HG03025 (cell line): ENCODE measurements around the gene TLX2.
"Not testable (repeated sequence)": the region's sequence is repeated elsewhere in the genome, so short reads cannot be mapped to it uniquely, and the experiment has no call there.

Experiments
- ATAC-seq: cut with Tn5 transposase; IDR thresholded peaks from one replicate; pipeline ENCODE4 v1.9.1; 2021; ENCODE audit warnings: mild to moderate bottlenecking, moderate library complexity; ENCODE audit not compliant: unreplicated experiment, low FRiP score

TLX2 gene

DNA sequence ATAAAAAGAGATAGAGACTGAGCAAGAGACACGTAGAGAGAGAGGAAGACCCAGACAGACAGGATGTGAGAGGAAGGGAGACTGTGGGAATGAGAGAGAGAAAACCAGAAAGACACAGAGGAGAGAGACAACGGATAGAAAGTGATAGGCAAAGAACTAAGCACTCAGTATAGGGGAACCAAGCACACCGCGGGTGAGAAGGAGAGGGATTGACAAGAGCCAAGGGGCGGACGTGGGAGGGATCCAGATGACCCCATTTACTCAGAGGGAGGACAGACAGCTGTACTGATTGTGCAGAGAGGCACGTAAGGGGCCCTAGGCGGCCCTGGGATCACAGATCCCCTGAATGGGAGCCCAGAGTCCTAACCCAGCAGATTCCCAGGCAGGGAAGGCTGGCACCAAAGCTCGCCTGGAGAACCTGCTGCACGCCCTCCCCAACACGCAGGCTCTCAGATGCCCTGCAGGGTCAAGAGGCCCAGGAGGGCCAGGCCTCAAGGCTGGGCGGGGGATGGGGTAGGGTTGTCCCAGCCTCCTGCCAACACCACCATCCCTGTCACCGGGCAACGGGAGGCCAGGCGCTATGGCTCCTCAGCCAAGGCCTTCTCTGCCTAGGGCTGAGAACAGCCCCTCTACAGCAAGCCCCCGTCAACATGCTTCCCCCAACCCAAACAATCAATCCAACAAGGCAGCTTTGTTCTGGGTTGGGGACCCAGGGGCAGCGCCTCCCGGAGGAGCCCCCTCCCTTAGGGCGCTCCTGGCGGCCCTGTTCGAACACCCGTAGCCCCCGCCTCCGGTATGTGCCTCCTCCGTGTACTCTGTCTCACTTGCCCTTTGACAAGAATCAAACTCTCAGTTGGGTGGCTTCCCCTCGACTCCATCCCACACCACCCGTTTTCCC is 38.9 kb downstream of the TLX2 start:
- ATAC-seq, result no peak

DNA sequence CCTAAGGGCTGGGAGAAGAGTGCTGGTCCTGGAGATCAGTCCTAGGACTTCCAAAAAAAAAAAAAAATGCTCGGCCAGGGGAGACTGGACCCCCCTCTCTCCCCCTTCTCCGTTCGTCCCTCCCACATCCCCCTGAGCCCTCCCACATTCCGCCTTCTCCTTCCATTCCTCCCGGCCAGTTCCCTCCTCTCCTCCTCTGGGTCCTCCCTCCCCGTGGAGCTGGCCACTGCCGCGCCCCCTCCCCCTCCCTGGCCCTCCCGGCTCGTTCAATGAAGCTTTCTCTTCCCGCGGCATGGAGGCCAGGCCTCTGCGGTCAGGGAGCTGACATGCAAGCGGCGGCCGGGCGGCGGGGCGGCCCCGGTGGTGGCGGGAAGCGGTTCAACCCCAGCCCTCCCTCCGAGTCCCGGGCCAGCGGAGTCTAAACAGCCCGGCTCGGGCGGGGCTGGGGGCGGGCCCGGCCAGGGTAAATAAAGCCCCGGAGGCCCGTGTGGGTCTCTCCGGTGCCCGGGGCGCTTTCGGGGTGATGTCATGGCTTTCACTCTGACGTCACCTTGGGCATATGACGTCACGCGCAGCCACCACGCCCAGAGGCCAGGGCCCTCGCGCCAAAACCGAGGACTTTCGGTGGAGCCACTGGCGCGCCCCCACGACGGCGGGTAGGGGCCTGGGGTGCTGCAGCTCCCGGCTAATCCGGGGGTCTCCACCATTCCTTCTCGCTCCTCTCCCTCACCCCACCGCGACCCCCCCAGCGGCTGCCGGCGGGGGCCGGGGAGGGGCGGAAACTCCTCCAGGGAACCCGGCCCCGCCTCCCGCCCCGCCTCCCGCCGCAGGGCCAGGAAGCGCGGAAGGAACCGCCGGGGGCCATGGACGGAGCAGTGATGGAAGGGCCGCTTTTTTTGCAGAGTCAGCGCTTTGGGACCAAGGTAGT is 39.9 kb downstream of the TLX2 start, which contains the start of the genes DOK1 and LOXL3:
Gene DOK1, plus strand, starts transcription at position 829 of the 928 bp plus-strand sequence. Its CDS starts 35 bp downstream, at position 864.
Gene LOXL3, minus strand, starts transcription at position 51 of the 928 bp plus-strand sequence. CDS start 1,308 bp downstream, outside the sequence.
- peak; percentile 37 for ATAC-seq

DNA sequence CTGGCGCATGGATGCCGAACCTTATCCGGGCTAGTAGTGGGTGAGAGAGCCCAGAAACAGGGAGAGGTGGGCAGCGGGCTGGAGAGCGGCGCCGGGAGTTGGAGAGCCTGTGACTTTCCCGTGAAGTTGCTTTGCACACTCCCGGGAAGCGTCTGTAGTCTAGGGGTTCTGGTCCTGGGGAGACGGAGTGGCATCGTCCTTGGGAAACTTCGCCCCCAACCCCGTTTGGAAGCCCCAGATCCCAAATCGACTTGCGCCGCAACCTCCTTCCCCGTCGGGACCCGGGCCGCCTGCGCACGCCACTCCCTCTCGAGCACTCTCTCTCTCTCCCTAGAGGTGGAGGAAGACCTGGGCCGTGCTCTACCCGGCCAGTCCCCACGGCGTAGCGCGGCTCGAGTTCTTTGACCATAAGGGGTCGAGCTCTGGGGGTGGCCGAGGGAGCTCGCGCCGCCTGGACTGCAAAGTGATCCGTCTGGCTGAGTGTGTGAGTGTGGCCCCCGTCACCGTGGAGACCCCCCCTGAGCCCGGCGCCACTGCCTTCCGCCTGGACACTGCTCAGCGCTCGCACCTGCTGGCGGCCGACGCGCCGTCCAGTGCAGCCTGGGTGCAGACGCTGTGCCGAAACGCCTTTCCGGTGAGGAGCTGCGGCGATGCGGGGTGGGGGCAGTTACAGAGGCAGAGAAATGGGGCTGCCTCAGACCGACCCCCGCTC is 40.7 kb downstream of the TLX2 start:
- peak; percentile 40 for ATAC-seq

DNA sequence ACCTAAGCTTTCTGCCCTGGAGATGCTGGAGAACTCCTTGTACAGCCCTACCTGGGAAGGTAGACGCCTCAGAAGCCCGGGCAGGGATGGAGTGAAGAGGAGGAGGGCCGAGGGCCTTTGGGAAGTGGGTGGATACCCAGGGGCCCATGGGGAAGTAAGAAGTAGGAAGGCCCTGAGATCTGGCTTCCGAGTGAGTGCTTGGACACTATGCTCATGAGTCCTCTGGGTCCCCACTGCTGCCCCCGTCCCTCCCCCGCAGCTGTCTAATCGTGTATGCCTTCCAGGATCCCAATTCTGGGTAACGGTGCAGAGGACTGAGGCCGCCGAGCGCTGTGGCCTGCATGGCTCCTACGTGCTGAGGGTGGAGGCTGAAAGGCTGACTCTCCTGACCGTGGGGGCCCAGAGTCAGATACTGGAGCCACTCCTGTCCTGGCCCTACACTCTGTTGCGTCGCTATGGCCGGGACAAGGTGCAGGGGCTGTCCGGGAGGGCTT is 41.4 kb downstream of the TLX2 start:
- ATAC-seq, result no peak

DNA sequence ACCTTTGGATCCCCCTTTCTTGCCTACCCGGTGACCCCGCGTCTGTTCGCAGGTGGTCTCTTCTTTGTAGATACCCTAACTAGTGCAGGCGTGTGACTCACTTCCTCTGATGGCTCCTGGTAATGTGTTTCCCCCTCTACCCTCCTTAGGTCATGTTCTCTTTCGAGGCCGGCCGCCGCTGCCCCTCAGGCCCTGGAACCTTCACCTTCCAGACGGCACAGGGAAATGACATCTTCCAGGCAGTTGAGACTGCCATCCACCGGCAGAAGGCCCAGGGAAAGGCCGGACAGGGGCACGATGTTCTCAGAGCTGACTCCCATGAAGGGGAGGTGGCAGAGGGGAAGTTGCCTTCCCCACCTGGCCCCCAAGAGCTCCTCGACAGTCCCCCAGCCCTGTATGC is 41.9 kb downstream of the TLX2 start:
- no peak for ATAC-seq

DNA sequence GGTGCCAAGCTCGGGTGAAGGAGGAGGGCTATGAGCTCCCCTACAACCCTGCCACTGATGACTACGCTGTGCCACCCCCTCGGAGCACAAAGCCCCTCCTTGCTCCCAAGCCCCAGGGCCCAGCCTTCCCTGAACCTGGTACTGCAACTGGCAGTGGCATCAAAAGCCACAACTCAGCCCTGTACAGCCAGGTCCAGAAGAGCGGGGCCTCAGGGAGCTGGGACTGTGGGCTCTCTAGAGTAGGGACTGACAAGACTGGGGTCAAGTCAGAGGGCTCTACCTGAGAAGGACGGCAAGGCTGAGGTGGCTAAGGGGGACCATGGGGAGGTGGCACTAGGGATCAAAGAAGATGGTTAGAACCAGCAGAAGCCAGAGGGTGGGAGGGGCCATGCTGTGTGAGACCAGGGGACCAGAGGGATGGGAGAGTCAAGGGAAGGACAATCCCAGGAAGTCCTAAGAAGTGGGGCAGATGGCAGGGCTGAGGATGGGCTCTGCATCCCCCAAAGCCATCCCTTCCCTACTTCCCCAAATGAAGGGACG is 42.7 kb downstream of the TLX2 start:
- no peak for ATAC-seq

DNA sequence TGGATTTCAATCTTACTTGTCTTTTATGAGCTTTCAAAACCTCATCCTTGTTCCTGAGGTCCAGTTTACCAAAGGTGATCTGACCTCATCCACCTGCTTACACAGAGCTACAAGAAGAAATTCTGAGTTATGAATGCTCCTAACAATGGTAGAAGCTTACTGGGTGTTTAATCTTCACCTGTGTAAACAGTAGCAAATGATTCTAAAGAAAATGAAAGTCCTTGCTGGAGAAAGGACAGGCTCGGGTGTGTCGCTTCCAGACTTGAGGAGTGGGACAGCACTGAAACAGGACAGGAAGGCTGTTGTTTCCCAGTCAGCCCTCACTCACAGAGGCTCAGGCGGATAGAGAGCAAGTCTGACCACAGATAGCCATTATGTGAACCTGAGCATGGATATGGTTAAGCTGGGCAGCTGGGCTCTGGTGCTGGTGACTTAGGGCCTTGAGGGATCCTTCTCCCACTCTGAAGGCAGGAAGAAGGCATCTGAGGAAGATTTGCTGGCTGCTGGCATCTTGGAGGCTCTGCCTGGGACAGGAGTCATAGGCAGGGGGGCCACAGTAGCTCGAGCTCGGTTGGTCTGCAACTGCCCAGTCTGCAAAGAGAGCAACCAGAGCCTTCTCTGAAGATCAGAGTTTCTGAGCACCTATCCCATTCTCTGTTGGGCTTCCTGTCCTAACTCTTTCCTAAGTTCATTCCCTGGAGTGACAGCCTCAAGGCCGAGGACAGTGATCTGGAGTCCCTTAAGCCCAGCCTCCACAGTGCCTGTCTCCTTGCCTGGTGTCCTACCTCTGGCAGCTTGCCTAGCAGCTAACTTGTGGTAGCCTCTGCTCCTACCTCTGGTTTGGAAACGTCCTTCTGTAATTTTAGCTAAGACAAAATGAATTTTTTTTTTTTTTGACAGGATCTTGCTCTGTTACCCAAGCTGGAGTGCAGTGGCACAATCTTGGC is 44.3 kb downstream of the TLX2 start:
- ATAC-seq, result no peak

DNA sequence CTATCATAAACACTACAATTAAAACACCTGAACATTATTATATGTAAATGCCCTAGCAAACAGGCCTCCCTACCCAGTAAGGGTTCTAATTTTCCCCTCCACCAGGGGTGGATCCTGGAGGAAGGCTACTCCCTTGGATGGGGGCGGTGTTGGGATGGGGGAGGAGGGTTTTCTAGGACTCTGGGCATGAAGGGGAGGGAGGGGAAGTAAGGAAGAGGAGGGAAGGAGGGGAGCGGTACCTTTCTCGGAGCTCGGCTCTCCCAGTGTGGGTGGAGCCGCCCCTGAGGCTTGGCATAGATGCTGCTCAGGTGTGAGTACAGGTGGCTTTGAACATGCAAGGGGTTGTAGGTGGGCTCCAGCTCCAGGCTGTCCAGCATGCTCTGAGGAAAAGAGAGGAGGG is 45.7 kb downstream of the TLX2 start:
- ATAC-seq, result no peak

DNA sequence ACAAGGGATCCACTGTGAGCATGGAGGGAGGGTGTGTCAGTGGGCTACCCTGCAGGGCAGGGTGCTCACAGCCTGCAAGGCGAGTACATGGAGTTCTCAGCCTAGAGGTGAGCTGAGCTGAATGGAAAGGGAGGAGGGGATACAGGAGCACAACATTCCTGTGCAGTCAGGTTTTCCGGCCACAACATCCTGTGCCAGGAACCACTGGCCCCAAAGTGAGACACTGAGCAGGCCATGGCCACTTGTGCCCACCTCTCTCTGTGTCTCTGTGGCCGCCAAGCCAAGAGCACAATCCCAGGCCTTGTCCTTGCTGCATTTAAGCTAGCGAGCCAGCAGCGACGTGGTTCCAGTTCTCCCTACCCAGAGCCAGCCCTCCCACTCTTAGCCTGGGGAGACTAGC is 46.3 kb downstream of the TLX2 start:
- ATAC-seq, result no peak

DNA sequence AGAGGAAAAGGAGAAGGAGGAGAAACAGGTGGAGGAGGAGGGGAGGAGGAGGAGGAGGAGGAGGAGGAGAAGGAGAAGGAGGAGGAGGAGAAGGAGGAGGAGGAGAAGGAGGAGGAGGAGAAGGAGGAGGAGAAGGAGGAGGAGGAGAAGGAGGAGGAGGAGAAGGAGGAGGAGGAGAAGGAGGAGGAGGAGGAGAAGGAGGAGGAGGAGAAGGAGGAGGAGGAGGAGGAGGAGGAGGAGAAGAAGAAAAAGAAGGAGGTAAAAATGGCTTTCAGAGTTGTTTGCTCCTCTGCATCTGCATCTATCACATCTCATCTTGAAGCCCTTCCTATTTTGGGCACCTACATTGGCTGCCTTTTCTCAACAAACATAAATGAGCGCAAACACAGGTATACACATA is 46.8 kb downstream of the TLX2 start:
- not testable (repeated sequence) for ATAC-seq

DNA sequence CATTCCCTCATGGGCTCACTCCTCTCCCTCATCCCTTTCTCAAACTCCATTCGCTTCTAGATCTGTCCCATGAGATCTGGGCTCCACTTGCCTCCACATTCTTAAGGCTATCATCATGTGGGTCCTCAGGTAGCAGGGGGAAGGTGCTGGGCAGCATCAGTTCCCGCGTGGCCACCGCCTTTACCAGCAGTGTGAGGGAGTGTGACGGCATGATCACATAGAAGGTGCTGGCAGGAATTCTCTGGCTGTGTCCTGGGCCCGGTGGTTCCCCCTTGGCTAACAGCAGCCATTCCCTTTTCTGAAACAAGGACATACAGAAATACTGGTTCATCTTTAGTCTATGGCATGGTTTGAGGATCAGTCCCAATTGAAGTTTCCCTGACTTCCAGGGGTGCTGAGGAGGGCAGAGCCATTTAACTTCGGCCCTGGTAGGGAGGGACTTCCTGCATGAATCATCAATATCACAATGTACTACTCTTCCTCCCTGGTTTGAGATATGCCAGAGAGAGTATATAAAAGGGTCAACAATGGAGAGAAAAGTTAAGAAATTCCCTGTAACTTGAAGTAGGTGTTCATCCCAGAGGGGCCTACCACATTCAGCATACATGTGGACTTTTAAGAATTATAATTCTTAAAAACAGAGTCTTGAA is 48.0 kb downstream of the TLX2 start:
- ATAC-seq, result no peak

DNA sequence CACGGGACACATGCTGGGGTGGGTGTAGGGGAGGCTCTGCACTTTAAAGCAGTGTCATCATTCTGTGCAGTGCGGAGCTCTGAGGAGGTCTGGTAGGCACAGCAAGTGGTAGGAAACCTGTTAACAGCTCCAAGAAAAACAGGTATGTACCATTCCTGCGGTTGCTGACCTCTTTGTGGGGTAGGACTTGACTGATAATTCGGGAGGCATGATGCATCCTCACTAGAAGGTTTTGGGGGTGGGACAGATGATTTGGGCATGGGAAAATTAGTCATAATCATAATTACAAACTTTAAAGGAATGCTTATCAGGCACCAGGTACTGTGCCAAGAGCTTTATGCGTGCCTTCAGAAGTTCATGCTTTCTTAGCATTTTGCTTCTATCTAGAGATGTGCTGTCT is 50.0 kb downstream of the TLX2 start:
- ATAC-seq, result no peak

DNA sequence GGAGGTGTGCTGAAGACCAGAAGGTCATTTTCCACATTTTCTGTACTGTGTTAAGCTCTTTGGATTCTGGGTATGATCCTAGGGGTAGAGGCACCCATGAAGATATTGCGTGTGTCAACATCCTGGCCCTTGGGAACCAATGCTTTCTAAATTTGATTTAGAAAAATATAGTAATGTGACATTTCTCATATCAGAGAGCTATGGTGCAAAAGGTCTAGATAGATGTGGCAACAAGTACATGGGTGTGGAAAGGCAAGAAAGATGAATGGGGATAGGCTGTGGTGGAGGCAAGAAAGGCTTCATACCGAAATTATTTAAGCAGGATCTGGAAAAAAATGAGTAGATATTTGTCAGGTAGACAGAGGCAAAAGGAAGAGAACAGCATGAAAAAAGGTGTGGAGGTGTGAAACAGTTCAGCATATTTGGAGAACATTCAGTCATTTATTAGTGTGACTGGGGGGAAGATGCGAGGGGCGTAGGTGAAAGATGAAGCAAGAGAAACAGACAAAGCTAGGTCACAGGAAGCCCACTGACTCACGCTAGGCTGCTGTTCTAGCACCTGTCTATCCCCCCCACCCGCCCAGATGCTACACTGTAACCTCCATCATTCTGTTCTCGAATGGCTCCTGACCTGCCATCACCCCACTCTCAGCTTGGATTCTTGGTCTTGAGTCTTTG is 52.0 kb downstream of the TLX2 start:
- ATAC-seq, result no peak

DNA sequence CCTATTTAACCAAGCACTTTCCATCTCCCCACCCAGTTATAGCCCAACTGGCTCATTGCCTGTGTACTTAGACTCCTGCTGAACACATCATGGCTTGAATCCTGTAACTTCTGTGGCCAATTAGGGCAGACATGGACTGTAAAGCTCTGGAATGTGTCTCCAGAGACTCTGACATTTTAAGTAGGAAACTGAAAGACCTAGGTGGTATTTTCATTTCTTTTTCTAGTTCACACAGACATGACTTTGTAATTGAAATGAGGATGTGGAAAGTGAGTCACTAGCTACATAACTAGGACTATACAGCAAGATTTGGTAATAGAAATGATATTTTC is 52.5 kb downstream of the TLX2 start:
- no peak for ATAC-seq
